GM11168 (cell line): ENCODE measurements around the gene BAZ2B.

ENCODE experiments used
- in situ Hi-C: fragments of 300-500 bp; cut with MboI; formaldehyde crosslinking; loops from one replicate; pipeline ENCODE4 v1.12.0; 2022; ENCODE audit warnings: low sequenced_read_pairs; ENCODE audit not compliant: unreplicated experiment

Gene BAZ2B

GRCh38 chr2:159589286-159589685, 27.1 kb downstream of the BAZ2B start:
- in situ Hi-C loops = no loop called here

DNA sequence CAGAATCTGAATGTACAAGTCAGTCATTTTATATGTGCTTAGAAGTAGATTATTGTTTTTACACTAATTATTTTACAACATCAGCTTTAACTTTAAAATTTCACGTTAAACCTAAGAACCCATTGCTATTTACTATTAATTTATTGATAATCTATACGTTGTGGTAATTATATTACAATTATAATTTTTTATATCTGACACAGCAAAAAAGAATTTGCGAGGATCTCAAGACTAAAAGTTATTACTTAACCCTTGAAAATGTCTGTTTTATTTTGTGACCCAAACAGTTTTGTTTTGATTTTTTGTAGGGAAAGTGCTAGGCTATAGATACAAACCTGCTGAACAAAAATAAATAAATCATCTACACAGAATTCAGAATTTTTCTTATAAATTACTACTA, 30.3 kb downstream of the BAZ2B start:
- in situ Hi-C loops = no loop called here

GRCh38 chr2:159585622-159586021, 30.7 kb downstream of the BAZ2B start:
- in situ Hi-C loops = no loop called here

- in situ Hi-C loops = no loop called here
Measured at GRCh38 chr2:159584796-159585195, 31.6 kb downstream of the BAZ2B start.

DNA sequence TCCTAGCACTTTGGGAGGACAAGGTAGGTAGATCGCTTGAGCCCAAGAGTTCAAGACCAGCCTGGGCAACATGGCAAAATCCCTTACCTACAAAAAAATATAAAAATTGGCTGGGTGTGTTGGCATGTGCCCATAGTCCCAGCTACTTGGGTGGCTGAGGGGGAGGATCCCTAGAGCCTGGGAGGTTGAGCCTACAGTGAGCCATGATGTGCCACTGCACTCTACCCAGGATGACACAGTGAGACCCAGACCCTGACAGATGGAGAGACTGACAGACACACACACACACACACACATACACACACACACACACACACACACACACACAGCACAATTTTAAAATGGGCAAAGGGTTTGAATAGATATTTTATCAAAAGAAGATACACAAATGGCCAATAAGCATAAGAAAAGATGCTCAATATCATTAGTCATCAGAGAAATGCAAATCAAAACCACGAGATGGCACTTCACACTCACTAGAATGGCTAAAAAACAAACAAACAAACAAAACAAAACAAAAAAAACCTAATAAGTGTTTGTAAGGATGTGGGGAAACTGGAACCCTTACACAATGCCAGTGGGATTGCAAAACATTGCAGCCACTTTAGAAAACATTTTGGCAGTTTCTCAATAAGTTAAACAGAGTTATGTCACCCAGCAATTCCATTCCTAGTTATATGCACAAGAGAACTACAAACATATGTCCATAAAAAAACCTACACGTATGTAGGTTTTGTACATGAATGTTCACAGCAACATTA, 42.3 kb downstream of the BAZ2B start:
- in situ Hi-C loops = no loop called here

DNA sequence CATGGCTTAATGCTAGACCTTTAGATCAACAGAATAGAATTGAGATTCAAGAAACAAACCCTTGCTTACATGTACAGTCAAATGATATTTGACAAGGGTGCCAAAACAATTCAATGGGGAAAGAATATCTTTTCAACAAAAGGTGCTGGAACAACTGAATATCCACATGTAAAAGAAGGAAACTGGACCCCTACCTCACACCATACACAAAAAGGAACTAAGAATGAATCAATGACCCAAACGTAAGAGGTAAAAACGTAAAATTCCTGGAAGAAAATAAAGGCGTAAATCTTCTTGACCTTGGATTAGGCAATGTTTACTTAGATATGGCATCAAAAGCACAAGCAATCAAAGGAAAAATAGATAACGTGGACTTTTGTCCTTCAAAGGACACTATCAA, 43.1 kb downstream of the BAZ2B start:
- in situ Hi-C loops = no loop called here

- in situ Hi-C loops = no loop called here
Measured at GRCh38 chr2:159572459-159572858, 43.9 kb downstream of the BAZ2B start.

GRCh38 chr2:159571540-159572260, 44.6 kb downstream of the BAZ2B start:
- in situ Hi-C loops = no loop called here

- in situ Hi-C loops = no loop called here
Measured at GRCh38 chr2:159564081-159564480, 52.3 kb downstream of the BAZ2B start.

GRCh38 chr2:159562248-159562647, 54.1 kb downstream of the BAZ2B start:
- in situ Hi-C loops = no loop called here

- in situ Hi-C loops = no loop called here
Measured at GRCh38 chr2:159561786-159562185, 54.6 kb downstream of the BAZ2B start.

DNA sequence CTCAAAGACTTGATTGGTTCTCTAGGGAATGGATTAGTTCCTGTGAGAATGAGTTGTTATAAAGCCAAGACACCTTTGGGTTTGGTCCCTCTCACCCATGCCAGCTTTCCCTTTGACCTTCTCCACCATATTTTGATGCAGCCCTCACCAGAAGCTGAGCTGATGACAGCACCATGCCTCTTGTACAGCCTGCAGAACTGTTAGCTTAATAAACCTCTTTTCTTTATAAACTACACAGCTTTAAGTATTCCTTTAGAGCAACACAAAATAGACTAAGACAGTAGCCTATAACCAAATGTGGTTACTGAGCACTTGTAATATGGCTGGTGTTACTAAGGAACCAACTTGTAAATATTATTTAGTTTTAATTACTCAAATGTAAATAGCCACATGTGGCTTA, 55.1 kb downstream of the BAZ2B start:
- in situ Hi-C loops = no loop called here

DNA sequence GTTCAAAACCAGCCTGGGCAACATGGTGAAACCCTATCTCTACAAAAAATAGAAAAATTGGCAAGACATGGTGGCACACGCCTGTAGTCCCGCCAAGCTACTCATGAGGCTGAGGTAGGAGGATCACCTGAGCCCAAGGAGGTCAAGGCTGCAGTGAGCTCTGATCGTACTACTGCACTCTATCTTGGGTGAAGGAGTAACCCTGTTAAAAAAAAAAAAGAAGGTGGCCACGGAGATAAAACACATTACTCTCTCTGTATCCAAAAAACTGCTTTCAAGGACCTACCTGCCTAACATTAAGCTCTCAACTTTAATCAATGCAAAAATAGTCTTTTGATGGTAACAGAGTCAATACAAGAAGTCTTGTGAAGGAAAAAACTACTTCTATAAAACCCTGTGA, 57.3 kb downstream of the BAZ2B start:
- in situ Hi-C loops = no loop called here

DNA sequence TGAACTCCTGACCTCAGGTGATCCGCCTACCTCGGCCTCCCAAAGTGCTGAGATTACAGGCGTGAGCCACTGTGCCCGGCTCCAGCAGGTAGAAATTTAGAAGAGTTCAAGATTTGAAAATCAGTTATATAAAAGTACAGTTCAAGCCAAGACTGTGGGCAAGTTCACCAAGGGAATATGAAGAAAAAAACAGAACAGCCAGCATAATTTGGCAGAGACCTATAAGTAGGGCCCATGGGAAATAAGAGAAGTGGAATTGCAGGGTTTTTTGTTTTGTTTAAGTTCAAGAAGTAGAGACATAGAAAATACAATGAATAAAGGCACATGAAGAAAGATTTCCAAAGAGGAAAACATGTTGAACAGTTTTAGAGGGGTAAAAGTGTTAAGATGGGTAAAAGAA, 57.9 kb downstream of the BAZ2B start:
- in situ Hi-C loops = no loop called here

GRCh38 chr2:159557437-159558034, 58.8 kb downstream of the BAZ2B start:
- in situ Hi-C loops = no loop called here

DNA sequence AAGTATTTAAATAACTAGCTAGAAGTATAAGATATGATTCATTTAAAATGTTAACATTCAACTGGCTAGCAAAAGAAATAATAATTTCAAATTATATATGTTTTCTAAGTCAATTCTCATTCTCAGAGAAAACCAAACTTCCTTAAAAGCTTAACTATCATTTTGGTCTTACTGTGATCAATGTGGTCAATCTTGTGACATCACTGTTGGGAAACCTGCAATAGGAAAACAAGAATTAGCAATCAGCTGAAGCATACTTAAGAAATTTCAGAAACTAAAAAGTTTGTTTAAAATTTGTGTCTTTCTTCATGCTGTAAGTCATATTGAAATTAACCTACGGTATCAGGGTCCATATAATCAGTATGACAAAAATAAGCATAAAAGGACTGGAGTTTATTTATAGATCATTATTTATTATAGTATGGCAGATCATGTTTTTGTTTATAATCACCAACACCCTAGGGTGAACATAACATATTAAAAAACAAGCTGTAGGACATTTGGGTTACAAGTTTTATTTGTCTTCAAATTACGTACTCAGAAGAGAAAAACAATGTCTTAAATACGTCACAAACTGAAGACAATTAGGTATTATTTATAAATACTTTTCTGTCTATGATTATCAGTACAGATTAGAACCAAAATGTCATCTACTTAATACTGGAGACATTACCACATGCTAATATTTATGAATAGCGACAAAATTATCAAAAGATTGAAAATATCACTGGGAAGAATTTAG, 60.5 kb downstream of the BAZ2B start:
- in situ Hi-C loops = no loop called here

- in situ Hi-C loops = no loop called here
Measured at GRCh38 chr2:159553727-159554126, 62.6 kb downstream of the BAZ2B start.

DNA sequence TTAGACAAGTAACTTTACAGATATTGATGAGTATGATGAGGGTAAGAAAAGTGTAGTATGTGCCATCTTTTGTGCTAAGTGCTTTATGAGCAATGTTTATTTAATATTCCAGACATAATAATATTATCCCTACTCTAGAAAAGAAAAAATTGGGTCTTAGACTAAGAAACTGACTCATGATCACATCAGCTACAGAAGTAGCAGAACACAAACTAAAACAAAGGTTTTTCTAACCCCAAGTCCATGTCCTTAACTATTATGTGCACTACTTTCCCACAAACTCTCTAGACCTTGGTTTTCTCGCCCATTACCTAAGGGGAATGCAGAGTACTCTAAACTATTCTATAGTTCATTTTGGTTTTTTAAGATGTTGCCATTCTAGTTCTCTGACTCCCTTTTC, 64.5 kb downstream of the BAZ2B start:
- in situ Hi-C loops = no loop called here

GRCh38 chr2:159550231-159550630, 66.1 kb downstream of the BAZ2B start:
- in situ Hi-C loops = no loop called here

- in situ Hi-C loops = no loop called here
Measured at GRCh38 chr2:159549234-159549633, 67.1 kb downstream of the BAZ2B start.
